HepG2 (cell line): Measurements from ENCODE around the gene FRMD8. TPM values are rescaled to one million over a fixed set of nuclear protein-coding genes. Genes with fewer than 3 reads are reported as not detected.

Experiments
- AHDC1 ChIP-seq: sonication (generic); formaldehyde crosslinking; IDR thresholded peaks from 2 replicates; pipeline ENCODE4 v1.5.1; 2020; ENCODE audit warnings: mild to moderate bottlenecking, missing genetic modification reagents, borderline replicate concordance
- ARHGAP35 ChIP-seq: sonication (generic); formaldehyde crosslinking; IDR thresholded peaks from 2 replicates; pipeline ENCODE4 v1.9.0; 2022; ENCODE audit warnings: mild to moderate bottlenecking, inconsistent platforms, moderate library complexity, missing genetic modification reagents, borderline replicate concordance
- FOXP1 ChIP-seq, 2 experiments: fragments of 450-650 bp in 1 of 2; IDR thresholded peaks; 2 replicates each; pipeline ENCODE4 v1.6.1; 2017 to 2018; ENCODE audit warnings: antibody characterized with exemption in 1 of 2
- GPN1 ChIP-seq: sonication (generic); formaldehyde crosslinking; IDR thresholded peaks from 2 replicates; pipeline ENCODE4 v1.5.1; 2020; ENCODE audit warnings: missing genetic modification reagents, borderline replicate concordance
- KAT7 ChIP-seq: IDR thresholded peaks from 2 replicates; pipeline ENCODE4 v1.6.1; 2018; ENCODE audit warnings: borderline replicate concordance, missing compliant biosample characterization
- KAT8 ChIP-seq: IDR thresholded peaks from 2 replicates; pipeline ENCODE4 v1.6.1; 2016; ENCODE audit warnings: missing genetic modification reagents, missing compliant biosample characterization
- LCORL ChIP-seq, 2 experiments: fragments of 450-650 bp in 1 of 2; sonication (generic) in 1 of 2; formaldehyde crosslinking in 1 of 2; IDR thresholded peaks; 2 replicates each; pipeline versions ENCODE4 v1.5.0 to v1.6.1; 2017 to 2020; ENCODE audit warnings: antibody characterized with exemption in 1 of 2, missing genetic modification reagents in 1 of 2
- NFYC ChIP-seq: IDR thresholded peaks from 2 replicates; pipeline ENCODE4 v1.6.1; 2016; ENCODE audit warnings: missing genetic modification reagents, missing compliant biosample characterization
- NR3C1 ChIP-seq: sonication (generic); formaldehyde crosslinking; IDR thresholded peaks from 2 replicates; pipeline ENCODE4 v1.4.0; 2020; ENCODE audit warnings: missing genetic modification reagents
- YEATS2 ChIP-seq: sonication (generic); formaldehyde crosslinking; IDR thresholded peaks from 2 replicates; pipeline ENCODE4 v1.4.0; 2020; ENCODE audit warnings: missing genetic modification reagents, borderline replicate concordance
- ZNF124 ChIP-seq: sonication (generic); formaldehyde crosslinking; IDR thresholded peaks from 2 replicates; pipeline ENCODE4 v1.4.0; 2020; ENCODE audit warnings: missing genetic modification reagents
- ZNF841 ChIP-seq: sonication (generic); formaldehyde crosslinking; IDR thresholded peaks from 2 replicates; pipeline ENCODE4 v1.8.1; 2023; ENCODE audit warnings: missing genetic modification reagents, borderline replicate concordance
- polyA plus RNA-seq, 8 experiments: library from polyadenylated mRNA; depleted of rRNA in 3 of 8; stranded (reverse) in 7 of 8; unstranded in 1 of 8; fragments of >200 nt; fragmentation: Illumina TruSeq in 4 of 8; extraction: Trizol in 4 of 8; gene quantifications; 2 replicates each; pipeline versions ENCODE4 v1.2.1 to v1.2.3, GENCODE V29; 2011 to 2016; ENCODE audit warnings: low read depth in 4 of 8, missing spikeins in 1 of 8, mixed read lengths in 1 of 8; ENCODE audit not compliant: insufficient read depth in 1 of 8
- total RNA-seq, 5 experiments: library from RNA; depleted of rRNA; stranded (reverse); fragments of >200 nt; fragmentation: Illumina TruSeq; extraction: Trizol; gene quantifications; 2 replicates each; pipeline ENCODE4 v1.2.3, GENCODE V29; 2016; ENCODE audit warnings: low read depth in 1 of 5
- TF ChIP-seq, protein P1 (sequence below): sonication (generic); formaldehyde crosslinking; IDR thresholded peaks from 2 replicates; pipeline ENCODE4 v1.5.0; 2020; ENCODE audit warnings: mild to moderate bottlenecking, missing genetic modification reagents
- TF ChIP-seq, protein P2 (sequence below): sonication (generic); formaldehyde crosslinking; IDR thresholded peaks from 2 replicates; pipeline ENCODE4 v1.8.1; 2023; ENCODE audit warnings: mild to moderate bottlenecking, missing genetic modification reagents
- TF ChIP-seq, protein P3 (sequence below): sonication (generic); formaldehyde crosslinking; IDR thresholded peaks from 2 replicates; pipeline ENCODE4 v1.8.1; 2023; ENCODE audit warnings: mild to moderate bottlenecking, missing genetic modification reagents, borderline replicate concordance

Gene FRMD8
- total and polyA plus RNA-seq, 2 of the 13 experiments (the other 11 are each of a cell fraction or from before 2014, with no cell fraction given), result 5.8 to 20.6 TPM

GRCh38 chr11:65386307-65387140, at the start of gene FRMD8 (continued):
- TF ChIP-seq, protein P1, sequence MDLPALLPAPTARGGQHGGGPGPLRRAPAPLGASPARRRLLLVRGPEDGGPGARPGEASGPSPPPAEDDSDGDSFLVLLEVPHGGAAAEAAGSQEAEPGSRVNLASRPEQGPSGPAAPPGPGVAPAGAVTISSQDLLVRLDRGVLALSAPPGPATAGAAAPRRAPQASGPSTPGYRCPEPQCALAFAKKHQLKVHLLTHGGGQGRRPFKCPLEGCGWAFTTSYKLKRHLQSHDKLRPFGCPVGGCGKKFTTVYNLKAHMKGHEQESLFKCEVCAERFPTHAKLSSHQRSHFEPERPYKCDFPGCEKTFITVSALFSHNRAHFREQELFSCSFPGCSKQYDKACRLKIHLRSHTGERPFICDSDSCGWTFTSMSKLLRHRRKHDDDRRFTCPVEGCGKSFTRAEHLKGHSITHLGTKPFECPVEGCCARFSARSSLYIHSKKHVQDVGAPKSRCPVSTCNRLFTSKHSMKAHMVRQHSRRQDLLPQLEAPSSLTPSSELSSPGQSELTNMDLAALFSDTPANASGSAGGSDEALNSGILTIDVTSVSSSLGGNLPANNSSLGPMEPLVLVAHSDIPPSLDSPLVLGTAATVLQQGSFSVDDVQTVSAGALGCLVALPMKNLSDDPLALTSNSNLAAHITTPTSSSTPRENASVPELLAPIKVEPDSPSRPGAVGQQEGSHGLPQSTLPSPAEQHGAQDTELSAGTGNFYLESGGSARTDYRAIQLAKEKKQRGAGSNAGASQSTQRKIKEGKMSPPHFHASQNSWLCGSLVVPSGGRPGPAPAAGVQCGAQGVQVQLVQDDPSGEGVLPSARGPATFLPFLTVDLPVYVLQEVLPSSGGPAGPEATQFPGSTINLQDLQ (CRISPR knock-in tag), result no peak
- TF ChIP-seq, protein P2, sequence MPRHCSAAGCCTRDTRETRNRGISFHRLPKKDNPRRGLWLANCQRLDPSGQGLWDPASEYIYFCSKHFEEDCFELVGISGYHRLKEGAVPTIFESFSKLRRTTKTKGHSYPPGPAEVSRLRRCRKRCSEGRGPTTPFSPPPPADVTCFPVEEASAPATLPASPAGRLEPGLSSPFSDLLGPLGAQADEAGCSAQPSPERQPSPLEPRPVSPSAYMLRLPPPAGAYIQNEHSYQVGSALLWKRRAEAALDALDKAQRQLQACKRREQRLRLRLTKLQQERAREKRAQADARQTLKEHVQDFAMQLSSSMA (CRISPR knock-in tag), result no peak
- TF ChIP-seq KAT7 (no peak), NR3C1 (CRISPR knock-in tag) (no peak), FOXP1 (IDR thresholded peaks at IDR 0.05) (no peak), FOXP1 (CRISPR knock-in tag; IDR thresholded peaks at IDR 0.05) (no peak), ZNF841 (CRISPR knock-in tag) (no peak), NFYC (CRISPR knock-in tag) (peak; percentile 75), YEATS2 (CRISPR knock-in tag) (no peak), ZNF124 (no peak), KAT8 (CRISPR knock-in tag) (peak; percentile 64; the same call in 1 of the 2 replicates), GPN1 (CRISPR knock-in tag) (no peak), AHDC1 (no peak), LCORL (IDR thresholded peaks at IDR 0.05) (no peak), LCORL (CRISPR knock-in tag; IDR thresholded peaks at IDR 0.05) (peak; percentile 41; the same call in 1 of the 2 replicates), ARHGAP35 (CRISPR knock-in tag) (no peak; the same call in 1 of the 2 replicates)
- TF ChIP-seq, protein P3, sequence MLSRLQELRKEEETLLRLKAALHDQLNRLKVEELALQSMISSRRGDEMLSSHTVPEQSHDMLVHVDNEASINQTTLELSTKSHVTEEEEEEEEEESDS, result no peak; the same call in 1 of the 2 replicates
